CD14-positive monocyte (primary cell): ENCODE data around the gene HNRNPAB. TPM values are rescaled to one million over a fixed set of nuclear protein-coding genes. Genes with fewer than 3 reads are reported as not detected.
A peak's percentile ranks its signal among the peaks of the same experiment; 100 is the strongest.

Source experiments
- DNase-seq, 3 donors: peaks; one replicate each; pipeline ENCODE4 v3.0.0-alpha.2; 2011 to 2022
- H2AFZ ChIP-seq: 2 replicates; pipeline ENCODE4 v1.6.0; 2012; ENCODE audit warnings: mild to moderate bottlenecking, low read depth, low read length, inconsistent platforms; ENCODE audit not compliant: insufficient read depth, poor library complexity, severe bottlenecking
- H3K27ac ChIP-seq, 2 donors: 1 replicate in 1 of 2; 2 replicates in 1 of 2; pipeline ENCODE4 v1.5.1; 2012 to 2013; ENCODE audit warnings: low read length in 2 of 2, control low read depth in 1 of 2, inconsistent platforms in 1 of 2, low read depth in 1 of 2, mild to moderate bottlenecking in 1 of 2
- H3K27me3 ChIP-seq, 2 donors: one replicate each; pipeline versions ENCODE4 v1.6.0 to v1.6.1; 2011 to 2013; ENCODE audit warnings: low read length in 2 of 2; ENCODE audit not compliant: control insufficient read depth in 2 of 2, insufficient read depth in 2 of 2
- H3K36me3 ChIP-seq, 2 donors: replicated peaks in 1 of 2; 1 replicate in 1 of 2; 2 replicates in 1 of 2; pipeline versions ENCODE4 v1.5.1 to v1.6.1; 2012 to 2013; ENCODE audit warnings: low read length in 2 of 2, control low read depth in 1 of 2, inconsistent platforms in 1 of 2, mild to moderate bottlenecking in 1 of 2; ENCODE audit not compliant: insufficient read depth in 2 of 2, control insufficient read depth in 1 of 2
- H3K4me1 ChIP-seq, 2 donors: 1 replicate in 1 of 2; 2 replicates in 1 of 2; pipeline versions ENCODE4 v1.5.1 to v1.6.1; 2012 to 2013; ENCODE audit warnings: low read length in 2 of 2, control low read depth in 1 of 2, inconsistent platforms in 1 of 2, mild to moderate bottlenecking in 1 of 2, moderate library complexity in 1 of 2; ENCODE audit not compliant: insufficient read depth in 2 of 2, control insufficient read depth in 1 of 2
- H3K4me2 ChIP-seq: replicated peaks from 2 replicates; pipeline ENCODE3; 2012; ENCODE audit warnings: low read length, moderate library complexity, mild to moderate bottlenecking; ENCODE audit not compliant: poor library complexity, severe bottlenecking; ENCODE audit errors: extremely low read depth
- H3K4me3 ChIP-seq, 3 experiments: fragments of 200-600 bp in 1 of 3; sonication (generic) in 1 of 3; replicated peaks in 1 of 3; 1 replicate in 2 of 3; 2 replicates in 1 of 3; pipeline ENCODE4 v1.5.1; 2011 to 2013; ENCODE audit warnings: low read length in 3 of 3, mild to moderate bottlenecking in 3 of 3, control low read depth in 2 of 3, low read depth in 2 of 3, inconsistent platforms in 1 of 3, moderate library complexity in 1 of 3
- H3K79me2 ChIP-seq: 2 replicates; pipeline ENCODE4 v1.6.0; 2012; ENCODE audit warnings: mild to moderate bottlenecking, control low read depth, inconsistent platforms, low read length, moderate library complexity; ENCODE audit not compliant: insufficient read depth
- H3K9ac ChIP-seq: 2 replicates; pipeline ENCODE4 v1.6.0; 2017; ENCODE audit warnings: low read length, mild to moderate bottlenecking; ENCODE audit not compliant: insufficient read depth, poor library complexity, severe bottlenecking
- H3K9me3 ChIP-seq, 2 donors: replicated peaks in 1 of 2; 1 replicate in 1 of 2; 2 replicates in 1 of 2; pipeline versions ENCODE4 v1.5.1 to v1.6.1; 2012 to 2013; ENCODE audit warnings: low read length in 2 of 2, control low read depth in 1 of 2; ENCODE audit not compliant: control insufficient read depth in 1 of 2, insufficient read depth in 1 of 2
- H4K20me1 ChIP-seq: 2 replicates; pipeline ENCODE4 v1.6.0; 2012; ENCODE audit warnings: mild to moderate bottlenecking, low read length, control low read depth, moderate library complexity; ENCODE audit not compliant: insufficient read depth
- H3K27ac Mint-ChIP-seq, 7 donors: one replicate each; pipeline ENCODE4 v1.8.0; 2020; ENCODE audit warnings: mild to moderate bottlenecking in 7 of 7, mixed read lengths in 7 of 7, moderate library complexity in 6 of 7, inconsistent platforms in 2 of 7
- H3K27me3 Mint-ChIP-seq, 3 donors: one replicate each; pipeline ENCODE4 v1.8.0; 2021 to 2022; ENCODE audit warnings: low read depth in 3 of 3, mild to moderate bottlenecking in 3 of 3, mixed read lengths in 3 of 3, moderate library complexity in 3 of 3, inconsistent platforms in 1 of 3
- H3K36me3 Mint-ChIP-seq, 2 donors: one replicate each; pipeline ENCODE4 v1.8.0; 2020; ENCODE audit warnings: mixed read lengths in 2 of 2, inconsistent platforms in 1 of 2, mild to moderate bottlenecking in 1 of 2
- H3K4me1 Mint-ChIP-seq: one replicate; pipeline ENCODE4 v1.8.0; 2020; ENCODE audit warnings: mild to moderate bottlenecking, mixed read lengths
- H3K4me3 Mint-ChIP-seq, 2 donors: one replicate each; pipeline ENCODE4 v1.8.0; 2020; ENCODE audit warnings: mild to moderate bottlenecking in 2 of 2, mixed read lengths in 2 of 2, moderate library complexity in 1 of 2
- H3K9me3 Mint-ChIP-seq, 7 donors: one replicate each; pipeline ENCODE4 v1.8.0; 2020 to 2022; ENCODE audit warnings: mixed read lengths in 7 of 7, mild to moderate bottlenecking in 6 of 7, moderate library complexity in 6 of 7, inconsistent platforms in 2 of 7
- WGBS: methylation state at CpG from one replicate; pipeline ENCODE4 v1.1.5; 2013; ENCODE audit warnings: missing lambda C conversion rate; ENCODE audit not compliant: insufficient coverage; 5-methylcytosine and 5-hydroxymethylcytosine counted together
- intact Hi-C, 2 donors: fragments of 100-400 bp; cut with micrococcal nuclease; formaldehyde crosslinking; loops; one replicate each; pipeline versions ENCODE4 v1.15.0 to v1.15.1; 2023
- polyA plus RNA-seq, 3 donors: library from polyadenylated mRNA; depleted of rRNA in 1 of 3; unstranded in 2 of 3; stranded (reverse) in 1 of 3; fragments of 300-500 nt in 2 of 3; fragments of >200 nt in 1 of 3; fragmentation: Illumina TruSeq in 2 of 3; gene quantifications; 1 replicate in 2 of 3; 2 replicates in 1 of 3; pipeline ENCODE4 v1.2.3, GENCODE V29; 2012 to 2021
- TF ChIP-seq, protein P1 (sequence below): fragments of 200-600 bp; IDR thresholded peaks from one replicate; pipeline ENCODE4 v1.8.0; 2022; ENCODE audit warnings: antibody characterized with exemption, mild to moderate bottlenecking

Gene HNRNPAB
- polyA plus RNA-seq, 3 donors = 44.8 to 59.4 (median 54.2) TPM

DNA sequence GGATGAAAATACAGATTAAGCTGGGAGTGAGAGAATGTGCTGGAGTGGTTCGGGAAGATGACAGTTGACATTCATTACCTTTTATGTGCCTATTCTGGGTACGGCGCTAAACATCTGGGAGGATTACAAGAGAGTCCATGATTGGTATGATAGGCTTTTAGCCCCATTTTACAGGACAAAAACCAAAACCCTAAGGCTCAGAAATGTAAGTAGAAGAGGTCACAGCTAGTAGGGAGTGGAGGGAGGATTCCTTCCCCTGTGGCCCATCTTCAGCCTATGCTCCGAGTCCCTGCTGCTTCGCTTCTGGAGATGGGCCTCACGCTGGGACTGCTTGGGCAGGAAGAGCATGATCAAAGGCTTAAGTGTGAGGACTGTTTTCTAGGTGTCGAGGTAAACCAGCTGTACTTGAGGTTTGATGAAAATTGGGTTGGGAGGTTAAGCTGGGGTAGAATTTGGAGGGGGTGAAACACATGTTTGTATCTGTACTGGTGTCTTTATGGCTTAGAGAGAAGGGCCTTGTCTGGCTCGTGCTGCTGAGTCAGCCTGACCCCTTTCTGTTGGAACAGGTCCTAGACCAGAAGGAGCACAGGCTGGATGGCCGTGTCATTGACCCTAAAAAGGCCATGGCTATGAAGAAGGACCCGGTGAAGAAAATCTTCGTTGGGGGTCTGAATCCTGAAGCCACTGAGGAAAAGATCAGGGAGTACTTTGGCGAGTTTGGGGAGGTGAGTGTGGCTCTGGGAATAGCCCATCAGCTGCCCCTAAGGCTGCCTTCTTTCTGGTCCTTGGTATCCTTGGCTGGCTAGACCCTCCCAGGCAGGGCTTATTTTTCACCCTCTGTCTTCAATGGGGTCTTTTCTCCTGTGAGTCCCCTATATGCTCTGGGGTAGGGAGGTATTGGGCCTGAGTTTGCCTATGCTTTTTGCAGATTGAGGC, 2.1 kb downstream of the HNRNPAB start:
- peaks cover 48 to 54% of the 10 kb centered on the region in 2 donors for H3K36me3 ChIP-seq
- H3K79me2 ChIP-seq = peaks cover 78% of the 10 kb centered on the region
- H3K9ac ChIP-seq = peak overlapping the region; percentile 88
- H3K27ac Mint-ChIP-seq = peak overlapping the region in 6 of 7 donors; percentile 2 to 80 (median 67)
- H3K4me2 ChIP-seq = peak overlapping the region; percentile 82
- TF ChIP-seq, protein P1, sequence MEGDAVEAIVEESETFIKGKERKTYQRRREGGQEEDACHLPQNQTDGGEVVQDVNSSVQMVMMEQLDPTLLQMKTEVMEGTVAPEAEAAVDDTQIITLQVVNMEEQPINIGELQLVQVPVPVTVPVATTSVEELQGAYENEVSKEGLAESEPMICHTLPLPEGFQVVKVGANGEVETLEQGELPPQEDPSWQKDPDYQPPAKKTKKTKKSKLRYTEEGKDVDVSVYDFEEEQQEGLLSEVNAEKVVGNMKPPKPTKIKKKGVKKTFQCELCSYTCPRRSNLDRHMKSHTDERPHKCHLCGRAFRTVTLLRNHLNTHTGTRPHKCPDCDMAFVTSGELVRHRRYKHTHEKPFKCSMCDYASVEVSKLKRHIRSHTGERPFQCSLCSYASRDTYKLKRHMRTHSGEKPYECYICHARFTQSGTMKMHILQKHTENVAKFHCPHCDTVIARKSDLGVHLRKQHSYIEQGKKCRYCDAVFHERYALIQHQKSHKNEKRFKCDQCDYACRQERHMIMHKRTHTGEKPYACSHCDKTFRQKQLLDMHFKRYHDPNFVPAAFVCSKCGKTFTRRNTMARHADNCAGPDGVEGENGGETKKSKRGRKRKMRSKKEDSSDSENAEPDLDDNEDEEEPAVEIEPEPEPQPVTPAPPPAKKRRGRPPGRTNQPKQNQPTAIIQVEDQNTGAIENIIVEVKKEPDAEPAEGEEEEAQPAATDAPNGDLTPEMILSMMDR = no peak
- H4K20me1 ChIP-seq = peaks cover 63% of the 10 kb centered on the region
- H3K9me3 ChIP-seq = no peaks in the 10 kb centered on the region
- intact Hi-C loops = no loop called here
- peak overlapping the region; percentile 58 to 77 for H3K4me3 Mint-ChIP-seq
- peak overlapping the region; percentile 73 to 81 (median 80) for H3K4me3 ChIP-seq
- H3K27me3 Mint-ChIP-seq = peaks cover 0 to 1% (median 0%) of the 10 kb centered on the region in 3 donors
- H3K36me3 Mint-ChIP-seq = peaks cover 53 to 54% of the 10 kb centered on the region in 2 donors
- peaks cover 28 to 47% of the 10 kb centered on the region in 2 donors for H3K4me1 ChIP-seq
- DNase-seq = no peak
- H3K27me3 ChIP-seq = no peaks in the 10 kb centered on the region
- no peak overlapping the region for H2AFZ ChIP-seq
- H3K4me1 Mint-ChIP-seq = peaks cover 44% of the 10 kb centered on the region
- no peaks in the 10 kb centered on the region for H3K9me3 Mint-ChIP-seq
- 66% methylated on average over 7 of the region's 12 CpGs for WGBS
- peak overlapping the region in 1 of 2 donors; percentile 71 for H3K27ac ChIP-seq

DNA sequence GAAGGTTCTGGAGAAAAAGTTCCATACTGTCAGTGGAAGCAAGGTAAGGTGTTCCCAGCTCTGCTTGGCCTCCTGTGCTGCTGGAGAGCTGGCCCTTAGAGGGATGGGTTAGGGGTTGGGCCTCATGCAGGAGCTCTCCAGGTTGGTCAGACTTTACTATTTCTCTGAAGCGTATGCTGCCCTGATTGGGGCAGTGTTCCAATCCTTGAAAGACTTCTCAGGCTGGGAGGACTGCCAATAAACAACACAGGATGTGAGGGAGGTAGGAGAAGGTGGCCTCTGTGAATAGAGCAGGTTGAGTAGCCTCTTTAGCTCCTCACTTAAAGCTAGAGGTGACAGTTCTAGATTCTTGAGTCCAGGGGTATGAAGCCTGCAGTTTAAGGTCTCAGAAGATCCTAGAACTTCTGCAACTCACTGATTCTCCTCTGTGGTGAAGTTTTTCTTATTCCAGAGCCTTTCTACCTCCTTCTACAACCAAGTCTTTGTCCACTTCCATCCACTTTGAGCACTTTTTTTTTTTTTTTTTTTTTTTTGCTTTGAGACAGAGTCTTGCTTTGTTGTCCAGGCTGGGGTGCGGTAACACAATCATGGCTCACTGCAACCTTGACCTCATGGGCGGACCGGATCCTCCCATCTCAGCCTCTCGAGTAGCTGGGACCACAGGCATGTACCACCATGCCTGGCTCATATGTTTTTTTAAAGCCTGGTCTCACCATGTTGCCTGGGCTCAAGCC, 3.0 kb downstream of the HNRNPAB start:
- Histone ChIP-seq H3K36me3 (peaks cover 57 to 63% of the 10 kb centered on the region in 2 donors), H3K9me3 (no peaks in the 10 kb centered on the region), H2AFZ (no peak overlapping the region), H3K27me3 (no peaks in the 10 kb centered on the region), H3K4me3 (no peak overlapping the region), H3K4me1 (peaks cover 20 to 38% of the 10 kb centered on the region in 2 donors), H4K20me1 (peaks cover 72% of the 10 kb centered on the region), H3K79me2 (peaks cover 86% of the 10 kb centered on the region), H3K9ac (no peak overlapping the region), H3K27ac (peak overlapping the region in 1 of 2 donors; percentile 6), H3K4me2 (no peak overlapping the region)
- peaks cover 0 to 1% (median 0%) of the 10 kb centered on the region in 3 donors for H3K27me3 Mint-ChIP-seq
- H3K9me3 Mint-ChIP-seq = no peaks in the 10 kb centered on the region
- peaks cover 35% of the 10 kb centered on the region for H3K4me1 Mint-ChIP-seq
- WGBS = 100% methylated on average over 3 of the region's 5 CpGs
- H3K36me3 Mint-ChIP-seq = peaks cover 62 to 63% of the 10 kb centered on the region in 2 donors
- peak overlapping the region in 6 of 7 donors; percentile 21 to 65 (median 32) for H3K27ac Mint-ChIP-seq
- no peak for DNase-seq
- intact Hi-C loops = no loop called here
- TF ChIP-seq, protein P1 = no peak
- H3K4me3 Mint-ChIP-seq = no peak overlapping the region
